B cell (primary cell): ENCODE measurements around the gene ASIC1.

ENCODE experiments used
- CTCF ChIP-seq: fragments of 200-600 bp; IDR thresholded peaks from one replicate; pipeline ENCODE4 v1.8.0; 2022; ENCODE audit warnings: antibody characterized with exemption, mild to moderate bottlenecking
- EZH2 ChIP-seq: IDR thresholded peaks from 2 replicates; pipeline ENCODE4 v1.6.1; 2012; ENCODE audit warnings: borderline replicate concordance, low read depth, mild to moderate bottlenecking, moderate library complexity, low read length; ENCODE audit not compliant: insufficient read depth, poor library complexity, severe bottlenecking

DNA sequence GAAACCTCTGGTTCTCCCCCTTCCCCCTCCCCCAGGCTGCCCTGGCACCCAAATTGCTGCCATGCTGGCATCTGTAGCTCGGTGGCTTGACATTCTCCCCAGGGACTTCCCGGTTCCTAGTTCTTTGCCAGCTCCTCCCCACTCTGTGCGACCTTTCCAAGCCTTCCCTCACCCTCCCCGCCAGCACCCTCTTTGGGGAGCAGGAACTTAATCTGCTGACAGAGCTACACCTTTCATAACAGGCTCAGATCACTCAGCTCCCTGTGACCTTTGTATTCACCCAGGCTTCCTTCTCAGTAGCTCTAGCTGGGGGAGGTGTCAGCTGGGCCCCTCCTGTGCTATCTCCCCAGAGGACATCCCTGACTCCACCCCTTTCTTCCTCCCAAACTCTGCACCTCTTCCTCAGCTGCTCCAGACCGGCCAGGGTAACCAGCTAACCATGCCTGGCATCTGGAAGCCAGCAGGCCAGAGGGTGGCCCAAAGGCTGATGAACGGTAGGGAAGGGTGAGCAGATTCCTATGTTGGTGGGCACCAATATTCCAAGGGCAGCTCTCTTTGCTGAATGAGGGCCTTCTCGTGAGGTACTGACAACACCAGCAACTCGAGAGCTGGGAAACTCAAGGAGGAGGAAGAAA is 52.8 kb downstream of the ASIC1 start:
- TF ChIP-seq EZH2 (no peak), CTCF (no peak)
